MM.1S (cell line): ENCODE measurements around the gene KANK2.

ENCODE experiments used
- DNase-seq: peaks from one replicate; pipeline ENCODE4 v3.0.0-alpha.2; 2015
- H2AFZ ChIP-seq: fragments of 300-600 bp; sonication (generic); 2 replicates; pipeline ENCODE4 v1.6.0; 2016; ENCODE audit warnings: antibody characterized with exemption, low read length
- H3F3A ChIP-seq: fragments of 300-600 bp; sonication (generic); 2 replicates; pipeline ENCODE4 v1.6.1; 2016; ENCODE audit warnings: mild to moderate bottlenecking, antibody characterized with exemption, low read length, moderate library complexity, mixed read lengths; ENCODE audit not compliant: insufficient read depth
- H3K27ac ChIP-seq: fragments of 300-600 bp; sonication (generic); 2 replicates; pipeline ENCODE4 v1.5.1; 2016; ENCODE audit warnings: mild to moderate bottlenecking, low read length
- H3K27me3 ChIP-seq: fragments of 300-600 bp; sonication (generic); replicated peaks from 2 replicates; pipeline ENCODE4 v1.6.0; 2016; ENCODE audit warnings: low read length; ENCODE audit not compliant: insufficient read depth
- H3K36me3 ChIP-seq: fragments of 300-600 bp; sonication (generic); replicated peaks from 2 replicates; pipeline ENCODE4 v1.6.1; 2016; ENCODE audit warnings: mild to moderate bottlenecking, low read length, mixed read lengths; ENCODE audit not compliant: insufficient read depth
- H3K4me1 ChIP-seq: fragments of 300-600 bp; sonication (generic); 2 replicates; pipeline ENCODE4 v1.6.1; 2016; ENCODE audit warnings: low read length, mixed read lengths
- H3K4me2 ChIP-seq: fragments of 300-600 bp; sonication (generic); 2 replicates; pipeline ENCODE4 v1.6.0; 2016; ENCODE audit warnings: low read depth, low read length
- H3K4me3 ChIP-seq: fragments of 300-600 bp; sonication (generic); 2 replicates; pipeline ENCODE4 v1.5.1; 2016; ENCODE audit warnings: low read length, mixed read lengths
- H3K79me2 ChIP-seq: fragments of 300-600 bp; sonication (generic); 2 replicates; pipeline ENCODE4 v1.6.1; 2016; ENCODE audit warnings: mixed run types, low read length, mixed read lengths
- H3K9ac ChIP-seq: fragments of 300-600 bp; sonication (generic); 2 replicates; pipeline ENCODE4 v1.6.1; 2016; ENCODE audit warnings: low read length, mixed read lengths
- H3K9me2 ChIP-seq: fragments of 300-600 bp; sonication (generic); replicated peaks from 2 replicates; pipeline ENCODE4 v1.6.1; 2016; ENCODE audit warnings: mild to moderate bottlenecking, low read length, mixed read lengths; ENCODE audit not compliant: insufficient read depth
- H3K9me3 ChIP-seq: fragments of 300-600 bp; sonication (generic); replicated peaks from 2 replicates; pipeline ENCODE4 v1.6.1; 2016; ENCODE audit warnings: mild to moderate bottlenecking, low read length, mixed read lengths; ENCODE audit not compliant: insufficient read depth
- H4K20me1 ChIP-seq: fragments of 300-600 bp; sonication (generic); 2 replicates; pipeline ENCODE4 v1.6.1; 2016; ENCODE audit warnings: mild to moderate bottlenecking, low read length, moderate library complexity, mixed read lengths; ENCODE audit not compliant: insufficient read depth
- CTCF ChIP-seq: fragments of 300-600 bp; sonication (generic); IDR thresholded peaks from 2 replicates; pipeline ENCODE4 v1.5.1; 2016; ENCODE audit warnings: antibody characterized with exemption, low read length, mixed read lengths
- EZH2 ChIP-seq: fragments of 300-600 bp; sonication (generic); optimal IDR thresholded peaks from 2 replicates; pipeline ENCODE3; 2017; ENCODE audit warnings: low read depth, mild to moderate bottlenecking, antibody characterized with exemption, low read length, mixed read lengths
- EZH2phosphoT487 ChIP-seq: fragments of 300-600 bp; sonication (generic); IDR thresholded peaks from 2 replicates; pipeline ENCODE4 v1.6.1; 2018; ENCODE audit warnings: antibody characterized with exemption, low read length

Gene KANK2

GRCh38 chr19:11238041-11238440 is 40.7 kb upstream of the KANK2 start:
- Histone ChIP-seq H2AFZ (no peak overlapping the region), H3K4me1 (no peaks in the 10 kb centered on the region), H3F3A (no peaks in the 10 kb centered on the region), H3K27ac (no peak overlapping the region), H3K9ac (no peak overlapping the region), H3K9me2 (no peaks in the 10 kb centered on the region), H3K36me3 (no peaks in the 10 kb centered on the region), H3K9me3 (no peaks in the 10 kb centered on the region), H3K4me3 (no peak overlapping the region), H3K79me2 (no peaks in the 10 kb centered on the region), H3K27me3 (peaks cover 64% of the 10 kb centered on the region), H3K4me2 (no peak overlapping the region), H4K20me1 (no peaks in the 10 kb centered on the region)
- no peak for DNase-seq
- no peak for TF ChIP-seq EZH2
- TF ChIP-seq CTCF = no peak
- TF ChIP-seq EZH2phosphoT487 = no peak

- Histone ChIP-seq H3K9ac (no peak overlapping the region), H3K27ac (no peak overlapping the region), H3K9me2 (no peaks in the 10 kb centered on the region), H3K27me3 (peaks cover 64% of the 10 kb centered on the region), H3F3A (no peaks in the 10 kb centered on the region), H3K9me3 (no peaks in the 10 kb centered on the region), H4K20me1 (no peaks in the 10 kb centered on the region), H3K4me2 (no peak overlapping the region), H3K4me3 (no peak overlapping the region), H3K36me3 (no peaks in the 10 kb centered on the region), H2AFZ (no peak overlapping the region), H3K4me1 (no peaks in the 10 kb centered on the region), H3K79me2 (no peaks in the 10 kb centered on the region)
- TF ChIP-seq EZH2phosphoT487 (no peak), CTCF (no peak)
- DNase-seq = no peak
Measured at GRCh38 chr19:11237321-11237720, 40.0 kb upstream of the KANK2 start.

GRCh38 chr19:11236324-11237301 is 39.3 kb upstream of the KANK2 start:
- H3K4me1 ChIP-seq = no peaks in the 10 kb centered on the region
- no peak overlapping the region for H3K4me3 ChIP-seq
- no peak overlapping the region for H2AFZ ChIP-seq
- H3K27me3 ChIP-seq = peaks cover 57% of the 10 kb centered on the region
- no peaks in the 10 kb centered on the region for H3K9me2 ChIP-seq
- no peaks in the 10 kb centered on the region for H3F3A ChIP-seq
- H3K9me3 ChIP-seq = no peaks in the 10 kb centered on the region
- TF ChIP-seq EZH2 (no peak), CTCF (no peak), EZH2phosphoT487 (no peak)
- no peaks in the 10 kb centered on the region for H3K36me3 ChIP-seq
- no peak overlapping the region for H3K4me2 ChIP-seq
- no peaks in the 10 kb centered on the region for H4K20me1 ChIP-seq
- H3K79me2 ChIP-seq = no peaks in the 10 kb centered on the region
- no peak overlapping the region for H3K27ac ChIP-seq
- no peak for DNase-seq
- no peak overlapping the region for H3K9ac ChIP-seq
